Measurements from ENCODE around the gene TEX35. TPM values are rescaled to one million over a fixed set of nuclear protein-coding genes. Genes with fewer than 3 reads are reported as not detected.

Gene TEX35
- total RNA-seq, 1 experiment from 2014 or later, result not detected

DNA sequence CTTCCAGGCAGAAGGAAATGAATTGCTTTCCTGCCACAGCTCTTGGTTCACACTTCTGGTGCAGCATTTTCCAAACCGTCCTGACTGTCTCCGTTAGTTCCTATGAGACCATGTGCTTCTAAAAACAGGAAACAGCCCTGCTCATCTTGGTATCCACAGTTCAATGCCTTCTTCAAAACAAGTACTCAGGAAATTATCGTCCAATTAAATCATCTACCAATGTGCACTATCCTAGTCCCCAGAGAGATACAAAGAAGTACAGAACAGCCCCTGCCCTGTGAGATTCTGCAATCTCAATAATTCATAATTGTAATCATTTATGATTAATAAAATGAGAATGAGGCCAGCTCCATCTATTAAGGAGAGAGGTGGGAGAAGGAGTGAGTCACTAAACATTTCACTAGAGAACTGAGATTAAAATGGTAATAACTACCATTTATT is 27.3 kb upstream of the TEX35 start:
- no peaks in the 10 kb centered on the region for H3K36me3 ChIP-seq (ENCODE audit: low read depth, low read length)
- no peaks in the 10 kb centered on the region for H3K9me2 ChIP-seq (replicated peaks; ENCODE audit: low read length)
- no peaks in the 10 kb centered on the region for H3K9me3 ChIP-seq (ENCODE audit: low read length)
- H3K79me2 ChIP-seq (ENCODE audit: low read length), result no peaks in the 10 kb centered on the region
- ChIA-PET POLR2A (ENCODE audit: unreplicated experiment) (no interaction called here), CTCF (no interaction called here)
- intact Hi-C loops (cut with micrococcal nuclease), result no loop called here
- H3K27ac ChIP-seq (ENCODE audit: low read length), result no peak overlapping the region
- no peaks in the 10 kb centered on the region for H3K27me3 ChIP-seq (ENCODE audit: low read length)
- H3K4me1 ChIP-seq (ENCODE audit: insufficient read depth, low read length), result no peaks in the 10 kb centered on the region
- TF ChIP-seq, protein P1, sequence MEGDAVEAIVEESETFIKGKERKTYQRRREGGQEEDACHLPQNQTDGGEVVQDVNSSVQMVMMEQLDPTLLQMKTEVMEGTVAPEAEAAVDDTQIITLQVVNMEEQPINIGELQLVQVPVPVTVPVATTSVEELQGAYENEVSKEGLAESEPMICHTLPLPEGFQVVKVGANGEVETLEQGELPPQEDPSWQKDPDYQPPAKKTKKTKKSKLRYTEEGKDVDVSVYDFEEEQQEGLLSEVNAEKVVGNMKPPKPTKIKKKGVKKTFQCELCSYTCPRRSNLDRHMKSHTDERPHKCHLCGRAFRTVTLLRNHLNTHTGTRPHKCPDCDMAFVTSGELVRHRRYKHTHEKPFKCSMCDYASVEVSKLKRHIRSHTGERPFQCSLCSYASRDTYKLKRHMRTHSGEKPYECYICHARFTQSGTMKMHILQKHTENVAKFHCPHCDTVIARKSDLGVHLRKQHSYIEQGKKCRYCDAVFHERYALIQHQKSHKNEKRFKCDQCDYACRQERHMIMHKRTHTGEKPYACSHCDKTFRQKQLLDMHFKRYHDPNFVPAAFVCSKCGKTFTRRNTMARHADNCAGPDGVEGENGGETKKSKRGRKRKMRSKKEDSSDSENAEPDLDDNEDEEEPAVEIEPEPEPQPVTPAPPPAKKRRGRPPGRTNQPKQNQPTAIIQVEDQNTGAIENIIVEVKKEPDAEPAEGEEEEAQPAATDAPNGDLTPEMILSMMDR (conservative IDR thresholded peaks at IDR 0.05; ENCODE audit: low read depth, low read length), result no peak
- TF ChIP-seq EZH2 (IDR thresholded peaks at IDR 0.05; ENCODE audit: low read length, unreplicated experiment) (no peak), EZH2phosphoT487 (IDR thresholded peaks at IDR 0.05; ENCODE audit: borderline replicate concordance, low read length) (no peak)
- no peak overlapping the region for H3K4me3 ChIP-seq (ENCODE audit: low read length)
- no peak overlapping the region for H2AFZ ChIP-seq (ENCODE audit: low read length)
- BruUV-seq (replicated peaks), result TSS peak; percentile 22
- DNase-seq, result no peak
- no peak for ATAC-seq
- no peaks in the 10 kb centered on the region for H3F3A ChIP-seq (ENCODE audit: low read length, unreplicated experiment)
- H3K9ac ChIP-seq (ENCODE audit: low read length), result no peak overlapping the region
- no peaks in the 10 kb centered on the region for H4K20me1 ChIP-seq (ENCODE audit: low read length)
- H3K4me2 ChIP-seq (ENCODE audit: low read length), result no peak overlapping the region

DNA sequence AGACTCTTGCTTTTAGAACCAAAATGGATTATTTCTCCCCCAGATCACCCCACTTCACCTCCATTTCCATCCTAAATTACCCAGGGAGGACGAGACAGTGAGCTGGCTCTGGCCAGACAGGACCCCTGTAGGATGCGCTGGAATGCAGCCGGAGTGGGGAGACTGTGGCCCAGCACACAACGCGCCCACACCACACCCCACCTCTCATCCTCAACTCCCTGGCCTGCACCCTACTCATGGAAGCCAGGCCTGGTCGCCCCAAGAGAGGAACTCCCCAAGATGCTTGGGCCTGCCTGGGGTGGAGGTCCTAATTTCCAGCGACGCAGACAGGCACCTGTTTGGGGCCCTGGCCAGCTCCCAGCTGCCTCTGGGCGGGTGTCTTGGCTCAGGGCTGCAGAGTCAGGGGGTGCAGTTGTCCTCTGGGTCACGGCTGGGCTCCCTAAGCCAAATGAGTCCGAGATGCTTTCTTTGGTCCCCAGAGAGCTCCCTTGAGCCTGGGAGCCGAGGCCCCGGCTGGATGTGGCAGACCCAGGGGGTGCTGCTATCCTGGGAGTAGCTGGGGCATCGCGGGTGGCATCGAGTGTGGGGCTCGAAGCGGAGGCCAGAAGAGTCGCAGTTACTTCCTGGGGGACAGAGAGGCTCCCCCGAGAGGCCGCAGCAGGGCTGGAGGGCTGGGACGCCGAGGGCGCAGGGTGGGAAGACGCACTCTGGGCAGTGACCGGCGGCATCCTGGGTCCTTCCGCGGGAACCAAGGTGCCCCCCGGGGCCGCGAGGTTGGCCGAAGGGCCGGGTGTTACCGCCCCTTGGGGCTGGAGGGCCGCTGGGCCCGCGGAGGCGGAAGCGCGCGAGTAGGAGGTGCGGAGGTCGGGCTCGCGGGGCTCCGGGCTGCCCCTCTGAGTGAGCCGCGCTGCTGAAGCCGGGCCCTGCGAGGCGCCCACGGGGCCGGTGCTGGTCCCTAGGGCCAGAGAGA is 26.5 kb upstream of the TEX35 start:
- no peaks in the 10 kb centered on the region for H3K36me3 ChIP-seq (ENCODE audit: low read depth, low read length)
- no peak for TF ChIP-seq EZH2 (IDR thresholded peaks at IDR 0.05; ENCODE audit: low read length, unreplicated experiment)
- TF ChIP-seq, protein P1 (conservative IDR thresholded peaks at IDR 0.05; ENCODE audit: low read depth, low read length), result no peak
- TF ChIP-seq EZH2phosphoT487 (IDR thresholded peaks at IDR 0.05; ENCODE audit: borderline replicate concordance, low read length), result no peak
- ChIA-PET POLR2A (ENCODE audit: unreplicated experiment) (no interaction called here), CTCF (interaction anchor here (0.5 kb wide), 1 partner anchor 16 kb away, joined by 3 read pairs; no protein-coding TSS in a partner anchor)
- H3K4me2 ChIP-seq (ENCODE audit: low read length), result no peak overlapping the region
- BruUV-seq (replicated peaks), result no TSS peak
- H3K27ac ChIP-seq (ENCODE audit: low read length), result no peak overlapping the region
- intact Hi-C loops (cut with micrococcal nuclease), result no loop called here
- no peak for DNase-seq
- no peaks in the 10 kb centered on the region for H3F3A ChIP-seq (ENCODE audit: low read length, unreplicated experiment)
- no peak overlapping the region for H3K9ac ChIP-seq (ENCODE audit: low read length)
- H3K4me1 ChIP-seq (ENCODE audit: insufficient read depth, low read length), result no peaks in the 10 kb centered on the region
- H3K4me3 ChIP-seq (ENCODE audit: low read length), result no peak overlapping the region
- no peak overlapping the region for H2AFZ ChIP-seq (ENCODE audit: low read length)
- H3K79me2 ChIP-seq (ENCODE audit: low read length), result no peaks in the 10 kb centered on the region
- no peaks in the 10 kb centered on the region for H4K20me1 ChIP-seq (ENCODE audit: low read length)
- H3K27me3 ChIP-seq (ENCODE audit: low read length), result no peaks in the 10 kb centered on the region
- H3K9me3 ChIP-seq (ENCODE audit: low read length), result no peaks in the 10 kb centered on the region
- H3K9me2 ChIP-seq (replicated peaks; ENCODE audit: low read length), result no peaks in the 10 kb centered on the region
- ATAC-seq, result no peak

Measured in PC-3 (cell line).